Adrenal gland (tissue), 12 donors: ENCODE results near the gene LPP. TPM values are rescaled to one million over a fixed set of nuclear protein-coding genes. Genes with fewer than 3 reads are reported as not detected.

ENCODE experiments used
- DNase-seq, 7 donors: peaks; one replicate each; pipeline ENCODE4 v3.0.0-alpha.2; 2019 to 2020
- H3K27ac ChIP-seq, 5 donors: fragments of 200-600 bp; sonication (generic) in 4 of 5; 1 replicate in 3 of 5; 2 replicates in 2 of 5; pipeline versions ENCODE4 v1.5.1 to v1.8.0; 2016 to 2020; ENCODE audit warnings: mild to moderate bottlenecking in 1 of 5
- H3K27me3 ChIP-seq: fragments of 200-600 bp; 2 replicates; pipeline ENCODE4 v1.8.0; 2021
- H3K36me3 ChIP-seq, 2 donors: fragments of 200-600 bp; replicated peaks in 1 of 2; 1 replicate in 1 of 2; 2 replicates in 1 of 2; pipeline versions ENCODE4 v1.5.1 to v1.8.0; 2018 to 2022
- H3K4me1 ChIP-seq, 2 donors: fragments of 200-600 bp; replicated peaks in 1 of 2; 1 replicate in 1 of 2; 2 replicates in 1 of 2; pipeline versions ENCODE4 v1.5.1 to v1.8.0; 2018 to 2021
- H3K4me3 ChIP-seq, 4 donors: fragments of 200-600 bp; sonication (generic) in 3 of 4; one replicate each; pipeline ENCODE4 v1.5.1; 2016 to 2018
- H3K9me3 ChIP-seq, 3 donors: fragments of 200-600 bp; sonication (generic) in 1 of 3; replicated peaks in 1 of 3; 1 replicate in 2 of 3; 2 replicates in 1 of 3; pipeline versions ENCODE4 v1.5.1 to v1.8.0; 2016 to 2021
- CTCF ChIP-seq, 6 experiments: fragments of 450-650 bp in 4 of 6; fragments of 200-600 bp in 2 of 6; sonication (generic) in 1 of 6; IDR thresholded peaks; 1 replicate in 5 of 6; 2 replicates in 1 of 6; pipeline versions ENCODE4 v1.5.1 to v1.8.0; 2016 to 2021; ENCODE audit warnings: antibody characterized with exemption in 6 of 6, mild to moderate bottlenecking in 2 of 6, moderate library complexity in 1 of 6
- POLR2A ChIP-seq, 2 donors: fragments of 450-650 bp; IDR thresholded peaks; one replicate each; pipeline ENCODE4 v1.6.1; 2017; ENCODE audit warnings: antibody characterized with exemption in 2 of 2, mild to moderate bottlenecking in 2 of 2, moderate library complexity in 1 of 2
- WGBS, 4 donors: extraction: QIAGEN DNeasy Blood & Tissue Kit in 2 of 4; methylation state at CpG; one replicate each; pipeline versions ENCODE4 v1.1.5 to v1.1.7; 2013 to 2017; 5-methylcytosine and 5-hydroxymethylcytosine counted together
- intact Hi-C, 2 donors: fragments of 100-400 bp; cut with DNase I; formaldehyde crosslinking; loops; one replicate each; pipeline versions ENCODE4 v1.14.1 to v1.15.0; 2022 to 2023
- polyA plus RNA-seq, 3 donors: library from polyadenylated mRNA; stranded (reverse); fragments of 200-250 nt in 2 of 3; fragments of 350-450 nt in 1 of 3; fragmentation: Illumina TruSeq in 1 of 3; extraction: RNeasy Lipid Tissue Mini Kit (QIAGEN cat#74804) in 1 of 3; gene quantifications; one replicate each; pipeline ENCODE4 v1.2.3, GENCODE V29; 2013 to 2014
- total RNA-seq, 9 donors: library from RNA; depleted of rRNA in 4 of 9; stranded (reverse); fragments of >200 nt in 4 of 9; fragments of 120-200 nt in 1 of 9; fragmentation: NEBNext Ultra II Directional in 1 of 9; extraction: Animal tissue kit (Norgen Biotek cat#: 25700) in 1 of 9; gene quantifications; one replicate each; pipeline versions ENCODE4 v1.1.0 to v1.2.4, GENCODE V29; 2013 to 2023
- donor health status: healthy with polysubstance abuse.
- donor health status: Bipolar disorder and iron deficiency.
- donor health status: DM: yes; HTN: yes; CAD: no.
- donor health status: DM: no; HTN: no; CAD: no.
- donor health status: DM: no; HTN: no; CAD: no.
- donor health status: DM: yes; HTN: yes; CAD: no.

The LPP gene
- total and polyA plus RNA-seq, 12 donors, result 7.0 to 170 (median 101) TPM

- H3K4me3 ChIP-seq, result no peak overlapping the region
- H3K9me3 ChIP-seq, result no peaks in the 10 kb centered on the region
- 89 to 100% (median 96%) methylated on average over 1 to 3 of the region's 3 CpGs for WGBS, 4 donors
- no peak for DNase-seq
- no peak for TF ChIP-seq CTCF (IDR thresholded peaks at IDR 0.05)
- no peak for TF ChIP-seq POLR2A (IDR thresholded peaks at IDR 0.05)
- intact Hi-C loops, result no loop called here
- peaks cover 2 to 41% of the 10 kb centered on the region in 2 donors for H3K4me1 ChIP-seq
- H3K36me3 ChIP-seq, result no peaks in the 10 kb centered on the region
- no peaks in the 10 kb centered on the region for H3K27me3 ChIP-seq
- H3K27ac ChIP-seq, result no peak overlapping the region
These were observed 30.2 kb downstream of the LPP start for GRCh38 chr3:188184160-188184559.

GRCh38 chr3:188184649-188185048, 30.7 kb downstream of the LPP start:
- Histone ChIP-seq H3K4me1 (peaks cover 4 to 39% of the 10 kb centered on the region in 2 donors), H3K27me3 (no peaks in the 10 kb centered on the region), H3K36me3 (no peaks in the 10 kb centered on the region), H3K4me3 (no peak overlapping the region), H3K9me3 (no peaks in the 10 kb centered on the region), H3K27ac (no peak overlapping the region)
- TF ChIP-seq POLR2A (IDR thresholded peaks at IDR 0.05) (no peak), CTCF (IDR thresholded peaks at IDR 0.05) (no peak)
- intact Hi-C loops, result no loop called here
- no peak for DNase-seq
- WGBS, 4 donors, result 93 to 96% (median 95%) methylated on average over 3 of the region's 3 CpGs

GRCh38 chr3:188185717-188186251, 31.8 kb downstream of the LPP start:
- H3K4me3 ChIP-seq, result no peak overlapping the region
- H3K27ac ChIP-seq, result peak overlapping the region in 1 of 5 donors; percentile 20
- H3K27me3 ChIP-seq, result no peaks in the 10 kb centered on the region
- peak in 2 of 7 donors; percentile 8 to 55 for DNase-seq
- 69 to 78% (median 74%) methylated on average over 7 of the region's 7 CpGs for WGBS, 4 donors
- no peaks in the 10 kb centered on the region for H3K36me3 ChIP-seq
- intact Hi-C loops, result no loop called here
- no peaks in the 10 kb centered on the region for H3K9me3 ChIP-seq
- peaks cover 9 to 29% of the 10 kb centered on the region in 2 donors for H3K4me1 ChIP-seq
- TF ChIP-seq CTCF (IDR thresholded peaks at IDR 0.05) (no peak), POLR2A (IDR thresholded peaks at IDR 0.05) (no peak)

GRCh38 chr3:188187053-188187452, 33.1 kb downstream of the LPP start:
- no peak for DNase-seq
- Histone ChIP-seq H3K4me3 (no peak overlapping the region), H3K27ac (no peak overlapping the region), H3K9me3 (no peaks in the 10 kb centered on the region), H3K36me3 (no peaks in the 10 kb centered on the region), H3K4me1 (peaks cover 9 to 29% of the 10 kb centered on the region in 2 donors), H3K27me3 (no peaks in the 10 kb centered on the region)
- 81 to 86% (median 83%) methylated on average over 2 of the region's 2 CpGs for WGBS, 4 donors
- intact Hi-C loops, result no loop called here
- no peak for TF ChIP-seq POLR2A (IDR thresholded peaks at IDR 0.05)
- no peak for TF ChIP-seq CTCF (IDR thresholded peaks at IDR 0.05)
